Transverse colon (tissue), 4 donors: Measurements from ENCODE around the gene JAM3.

Experiments
- EP300 ChIP-seq: sonication (generic); formaldehyde crosslinking; IDR thresholded peaks from one replicate; pipeline ENCODE4 v1.6.1; 2017; ENCODE audit warnings: antibody characterized with exemption, low read depth
- POLR2A ChIP-seq: fragments of 450-650 bp; IDR thresholded peaks from one replicate; pipeline ENCODE4 v1.6.1; 2016; ENCODE audit warnings: antibody characterized with exemption, mild to moderate bottlenecking, moderate library complexity
- POLR2AphosphoS5 ChIP-seq, 3 donors: sonication (generic); formaldehyde crosslinking; IDR thresholded peaks; one replicate each; pipeline ENCODE4 v1.6.1; 2016; ENCODE audit warnings: antibody characterized with exemption in 3 of 3
- TF ChIP-seq, protein P1 (sequence below), 5 experiments: fragments of 200-600 bp in 3 of 5; fragments of 450-650 bp in 2 of 5; sonication (generic) in 3 of 5; IDR thresholded peaks; 1 replicate in 2 of 5; 2 replicates in 3 of 5; pipeline ENCODE4 v1.5.1; 2016 to 2017; ENCODE audit warnings: antibody characterized with exemption in 5 of 5, inconsistent platforms in 3 of 5, mild to moderate bottlenecking in 2 of 5, moderate library complexity in 1 of 5

DNA sequence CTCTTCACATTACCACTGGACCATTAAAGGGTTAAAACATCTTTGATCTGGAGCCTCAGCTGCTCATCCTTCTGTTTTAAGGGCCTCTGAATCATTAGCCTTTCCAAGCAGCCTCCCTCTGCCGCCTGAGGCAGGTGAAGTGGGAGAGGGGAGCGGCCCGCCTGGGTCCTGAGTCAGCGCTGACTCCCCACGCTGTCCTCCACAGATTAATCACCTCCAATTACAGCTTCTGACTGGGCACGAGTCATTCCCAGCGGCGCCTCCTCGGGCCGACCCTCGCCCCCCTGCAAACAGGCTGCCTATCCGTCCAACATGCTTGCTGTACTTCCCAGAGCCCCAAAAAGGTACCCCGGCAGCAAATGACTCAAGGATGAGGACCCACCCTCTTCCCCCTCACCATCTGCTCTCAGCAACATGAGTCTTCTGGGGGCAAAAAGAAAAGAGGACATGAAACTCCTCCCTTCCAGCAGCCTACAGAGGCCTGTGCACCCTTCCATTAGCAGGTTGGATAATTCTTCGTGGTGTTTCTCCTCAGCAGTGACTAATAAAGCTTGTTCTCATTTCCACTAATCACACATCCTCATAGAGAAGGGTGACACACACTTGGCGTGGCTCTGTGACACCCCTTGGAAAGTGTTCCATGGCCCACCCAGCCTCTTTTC, 44.3 kb upstream of the JAM3 start:
- TF ChIP-seq EP300 (no peak), POLR2A (no peak), POLR2AphosphoS5 (IDR thresholded peaks at IDR 0.05) (no peak)
- TF ChIP-seq, protein P1, sequence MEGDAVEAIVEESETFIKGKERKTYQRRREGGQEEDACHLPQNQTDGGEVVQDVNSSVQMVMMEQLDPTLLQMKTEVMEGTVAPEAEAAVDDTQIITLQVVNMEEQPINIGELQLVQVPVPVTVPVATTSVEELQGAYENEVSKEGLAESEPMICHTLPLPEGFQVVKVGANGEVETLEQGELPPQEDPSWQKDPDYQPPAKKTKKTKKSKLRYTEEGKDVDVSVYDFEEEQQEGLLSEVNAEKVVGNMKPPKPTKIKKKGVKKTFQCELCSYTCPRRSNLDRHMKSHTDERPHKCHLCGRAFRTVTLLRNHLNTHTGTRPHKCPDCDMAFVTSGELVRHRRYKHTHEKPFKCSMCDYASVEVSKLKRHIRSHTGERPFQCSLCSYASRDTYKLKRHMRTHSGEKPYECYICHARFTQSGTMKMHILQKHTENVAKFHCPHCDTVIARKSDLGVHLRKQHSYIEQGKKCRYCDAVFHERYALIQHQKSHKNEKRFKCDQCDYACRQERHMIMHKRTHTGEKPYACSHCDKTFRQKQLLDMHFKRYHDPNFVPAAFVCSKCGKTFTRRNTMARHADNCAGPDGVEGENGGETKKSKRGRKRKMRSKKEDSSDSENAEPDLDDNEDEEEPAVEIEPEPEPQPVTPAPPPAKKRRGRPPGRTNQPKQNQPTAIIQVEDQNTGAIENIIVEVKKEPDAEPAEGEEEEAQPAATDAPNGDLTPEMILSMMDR (IDR thresholded peaks at IDR 0.05), result no peak
